ENCODE measurements around the gene TSPO. TPM values are rescaled to one million over a fixed set of nuclear protein-coding genes. Genes with fewer than 3 reads are reported as not detected.

TSPO gene
- total and polyA plus RNA-seq, 2 of the 13 experiments (the other 11 are each of a cell fraction or from before 2014, with no cell fraction given): 0.46 to 1.4 TPM

DNA sequence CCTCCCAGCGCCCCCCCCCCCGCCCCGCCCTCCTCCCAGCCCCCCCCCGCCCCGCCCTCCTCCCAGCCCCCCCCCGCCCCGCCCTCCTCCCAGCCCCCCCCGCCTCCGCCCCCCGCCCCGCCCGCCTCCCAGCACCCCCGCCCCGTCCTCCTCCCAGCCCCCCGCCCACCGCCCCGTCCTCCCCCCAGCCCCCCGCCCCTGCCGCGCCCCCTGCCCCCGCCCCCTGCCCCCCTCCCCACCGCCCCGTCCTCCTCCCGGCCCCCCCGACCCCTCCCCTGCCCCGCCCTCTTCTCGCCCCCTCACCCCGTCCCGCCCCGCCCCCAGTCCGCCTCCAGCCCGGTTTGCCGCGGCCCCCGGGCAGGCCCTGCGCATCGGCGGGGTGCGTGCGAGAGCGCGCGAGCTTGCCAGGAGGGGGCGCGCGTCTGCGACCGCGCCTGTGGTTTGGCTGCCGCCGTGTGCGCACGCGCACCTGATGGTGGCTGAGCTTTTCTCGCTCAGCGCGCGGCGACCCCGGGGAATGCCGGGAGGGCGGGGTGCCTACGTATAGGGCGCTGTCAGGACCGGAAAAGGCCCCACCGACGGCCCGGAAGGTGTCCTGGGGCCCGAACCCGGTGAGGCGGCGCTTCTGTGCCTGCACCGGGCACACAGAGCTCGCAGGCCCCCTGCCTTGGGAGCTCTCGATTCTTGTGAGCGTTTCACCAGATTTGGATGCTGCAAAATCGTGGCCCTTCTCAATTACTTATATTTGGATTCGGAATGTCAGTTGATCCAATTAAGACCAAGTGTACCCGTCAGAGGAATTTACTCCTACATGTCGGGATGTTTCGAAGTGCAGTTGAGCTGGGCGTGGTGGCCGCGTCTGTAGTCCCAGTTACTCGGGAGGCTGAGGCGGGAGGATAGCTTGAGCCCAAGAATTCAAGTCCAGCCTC is 36.1 kb downstream of the TSPO start (continued):
- TF ChIP-seq SMAD3 (CRISPR knock-in tag; IDR thresholded peaks at IDR 0.05) (0 out of 2 replicates have a peak, but pooled peaks have one; percentile 42), HNRNPLL (IDR thresholded peaks at IDR 0.05; ENCODE audit: low read depth, low read length, poor library complexity, severe bottlenecking) (peak; percentile 86), DPF2 (CRISPR knock-in tag; IDR thresholded peaks at IDR 0.05; ENCODE audit: borderline replicate concordance, low read depth) (no peak), KDM4B (CRISPR knock-in tag; IDR thresholded peaks at IDR 0.05) (peak; percentile 85; the same call in 1 of the 2 replicates), NR2F6 (IDR thresholded peaks at IDR 0.05) (no peak), NR2F6 (CRISPR knock-in tag; IDR thresholded peaks at IDR 0.05) (peak; percentile 23; the same call in 1 of the 2 replicates), ARNT2 (CRISPR knock-in tag; IDR thresholded peaks at IDR 0.05; ENCODE audit: low read depth) (no peak; the same call in 1 of the 2 replicates), HNRNPH1 (optimal IDR thresholded peaks at IDR 0.05; ENCODE audit: low read depth, low read length) (no peak), DNMT1 (CRISPR knock-in tag; IDR thresholded peaks at IDR 0.05) (0 out of 2 replicates have a peak, but pooled peaks have one; percentile 80), HCFC1 (IDR thresholded peaks at IDR 0.05; ENCODE audit: low read depth, low read length) (no peak), ZNF30 (CRISPR knock-in tag; IDR thresholded peaks at IDR 0.05) (no peak), ZNF772 (CRISPR knock-in tag; IDR thresholded peaks at IDR 0.05) (no peak), SATB2 (CRISPR knock-in tag; IDR thresholded peaks at IDR 0.05) (no peak), TBX2 (CRISPR knock-in tag; IDR thresholded peaks at IDR 0.05; ENCODE audit: borderline replicate concordance) (peak; percentile 68)
- TF ChIP-seq, protein P1, sequence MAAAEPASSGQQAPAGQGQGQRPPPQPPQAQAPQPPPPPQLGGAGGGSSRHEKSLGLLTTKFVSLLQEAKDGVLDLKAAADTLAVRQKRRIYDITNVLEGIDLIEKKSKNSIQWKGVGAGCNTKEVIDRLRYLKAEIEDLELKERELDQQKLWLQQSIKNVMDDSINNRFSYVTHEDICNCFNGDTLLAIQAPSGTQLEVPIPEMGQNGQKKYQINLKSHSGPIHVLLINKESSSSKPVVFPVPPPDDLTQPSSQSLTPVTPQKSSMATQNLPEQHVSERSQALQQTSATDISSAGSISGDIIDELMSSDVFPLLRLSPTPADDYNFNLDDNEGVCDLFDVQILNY (CRISPR knock-in tag; conservative IDR thresholded peaks at IDR 0.05): peak; percentile 73
- TF ChIP-seq, protein P2, sequence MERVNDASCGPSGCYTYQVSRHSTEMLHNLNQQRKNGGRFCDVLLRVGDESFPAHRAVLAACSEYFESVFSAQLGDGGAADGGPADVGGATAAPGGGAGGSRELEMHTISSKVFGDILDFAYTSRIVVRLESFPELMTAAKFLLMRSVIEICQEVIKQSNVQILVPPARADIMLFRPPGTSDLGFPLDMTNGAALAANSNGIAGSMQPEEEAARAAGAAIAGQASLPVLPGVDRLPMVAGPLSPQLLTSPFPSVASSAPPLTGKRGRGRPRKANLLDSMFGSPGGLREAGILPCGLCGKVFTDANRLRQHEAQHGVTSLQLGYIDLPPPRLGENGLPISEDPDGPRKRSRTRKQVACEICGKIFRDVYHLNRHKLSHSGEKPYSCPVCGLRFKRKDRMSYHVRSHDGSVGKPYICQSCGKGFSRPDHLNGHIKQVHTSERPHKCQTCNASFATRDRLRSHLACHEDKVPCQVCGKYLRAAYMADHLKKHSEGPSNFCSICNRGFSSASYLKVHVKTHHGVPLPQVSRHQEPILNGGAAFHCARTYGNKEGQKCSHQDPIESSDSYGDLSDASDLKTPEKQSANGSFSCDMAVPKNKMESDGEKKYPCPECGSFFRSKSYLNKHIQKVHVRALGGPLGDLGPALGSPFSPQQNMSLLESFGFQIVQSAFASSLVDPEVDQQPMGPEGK (CRISPR knock-in tag; IDR thresholded peaks at IDR 0.05): peak; percentile 75
- TF ChIP-seq, protein P3, sequence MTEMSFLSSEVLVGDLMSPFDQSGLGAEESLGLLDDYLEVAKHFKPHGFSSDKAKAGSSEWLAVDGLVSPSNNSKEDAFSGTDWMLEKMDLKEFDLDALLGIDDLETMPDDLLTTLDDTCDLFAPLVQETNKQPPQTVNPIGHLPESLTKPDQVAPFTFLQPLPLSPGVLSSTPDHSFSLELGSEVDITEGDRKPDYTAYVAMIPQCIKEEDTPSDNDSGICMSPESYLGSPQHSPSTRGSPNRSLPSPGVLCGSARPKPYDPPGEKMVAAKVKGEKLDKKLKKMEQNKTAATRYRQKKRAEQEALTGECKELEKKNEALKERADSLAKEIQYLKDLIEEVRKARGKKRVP (CRISPR knock-in tag; IDR thresholded peaks at IDR 0.05): no peak
- TF ChIP-seq, protein P4, sequence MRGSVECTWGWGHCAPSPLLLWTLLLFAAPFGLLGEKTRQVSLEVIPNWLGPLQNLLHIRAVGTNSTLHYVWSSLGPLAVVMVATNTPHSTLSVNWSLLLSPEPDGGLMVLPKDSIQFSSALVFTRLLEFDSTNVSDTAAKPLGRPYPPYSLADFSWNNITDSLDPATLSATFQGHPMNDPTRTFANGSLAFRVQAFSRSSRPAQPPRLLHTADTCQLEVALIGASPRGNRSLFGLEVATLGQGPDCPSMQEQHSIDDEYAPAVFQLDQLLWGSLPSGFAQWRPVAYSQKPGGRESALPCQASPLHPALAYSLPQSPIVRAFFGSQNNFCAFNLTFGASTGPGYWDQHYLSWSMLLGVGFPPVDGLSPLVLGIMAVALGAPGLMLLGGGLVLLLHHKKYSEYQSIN (CRISPR knock-in tag; IDR thresholded peaks at IDR 0.05; ENCODE audit: borderline replicate concordance): no peak
- TF ChIP-seq, protein P5, sequence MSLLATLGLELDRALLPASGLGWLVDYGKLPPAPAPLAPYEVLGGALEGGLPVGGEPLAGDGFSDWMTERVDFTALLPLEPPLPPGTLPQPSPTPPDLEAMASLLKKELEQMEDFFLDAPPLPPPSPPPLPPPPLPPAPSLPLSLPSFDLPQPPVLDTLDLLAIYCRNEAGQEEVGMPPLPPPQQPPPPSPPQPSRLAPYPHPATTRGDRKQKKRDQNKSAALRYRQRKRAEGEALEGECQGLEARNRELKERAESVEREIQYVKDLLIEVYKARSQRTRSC (CRISPR knock-in tag; IDR thresholded peaks at IDR 0.05; ENCODE audit: low read depth): no peak
- TF ChIP-seq, protein P6, sequence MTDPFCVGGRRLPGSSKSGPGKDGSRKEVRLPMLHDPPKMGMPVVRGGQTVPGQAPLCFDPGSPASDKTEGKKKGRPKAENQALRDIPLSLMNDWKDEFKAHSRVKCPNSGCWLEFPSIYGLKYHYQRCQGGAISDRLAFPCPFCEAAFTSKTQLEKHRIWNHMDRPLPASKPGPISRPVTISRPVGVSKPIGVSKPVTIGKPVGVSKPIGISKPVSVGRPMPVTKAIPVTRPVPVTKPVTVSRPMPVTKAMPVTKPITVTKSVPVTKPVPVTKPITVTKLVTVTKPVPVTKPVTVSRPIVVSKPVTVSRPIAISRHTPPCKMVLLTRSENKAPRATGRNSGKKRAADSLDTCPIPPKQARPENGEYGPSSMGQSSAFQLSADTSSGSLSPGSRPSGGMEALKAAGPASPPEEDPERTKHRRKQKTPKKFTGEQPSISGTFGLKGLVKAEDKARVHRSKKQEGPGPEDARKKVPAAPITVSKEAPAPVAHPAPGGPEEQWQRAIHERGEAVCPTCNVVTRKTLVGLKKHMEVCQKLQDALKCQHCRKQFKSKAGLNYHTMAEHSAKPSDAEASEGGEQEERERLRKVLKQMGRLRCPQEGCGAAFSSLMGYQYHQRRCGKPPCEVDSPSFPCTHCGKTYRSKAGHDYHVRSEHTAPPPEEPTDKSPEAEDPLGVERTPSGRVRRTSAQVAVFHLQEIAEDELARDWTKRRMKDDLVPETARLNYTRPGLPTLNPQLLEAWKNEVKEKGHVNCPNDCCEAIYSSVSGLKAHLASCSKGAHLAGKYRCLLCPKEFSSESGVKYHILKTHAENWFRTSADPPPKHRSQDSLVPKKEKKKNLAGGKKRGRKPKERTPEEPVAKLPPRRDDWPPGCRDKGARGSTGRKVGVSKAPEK (CRISPR knock-in tag; IDR thresholded peaks at IDR 0.05; ENCODE audit: borderline replicate concordance): no peak

Measured in HepG2 (cell line).